ENCODE results near the gene FADD.
"Not testable (repeated sequence)": the region's sequence is repeated elsewhere in the genome, so short reads cannot be mapped to it uniquely, and the experiment has no call there.

FADD gene

GRCh38 chr11:70182266-70182665 is 20.8 kb upstream of the FADD start:
- no peak for DNase-seq

DNA sequence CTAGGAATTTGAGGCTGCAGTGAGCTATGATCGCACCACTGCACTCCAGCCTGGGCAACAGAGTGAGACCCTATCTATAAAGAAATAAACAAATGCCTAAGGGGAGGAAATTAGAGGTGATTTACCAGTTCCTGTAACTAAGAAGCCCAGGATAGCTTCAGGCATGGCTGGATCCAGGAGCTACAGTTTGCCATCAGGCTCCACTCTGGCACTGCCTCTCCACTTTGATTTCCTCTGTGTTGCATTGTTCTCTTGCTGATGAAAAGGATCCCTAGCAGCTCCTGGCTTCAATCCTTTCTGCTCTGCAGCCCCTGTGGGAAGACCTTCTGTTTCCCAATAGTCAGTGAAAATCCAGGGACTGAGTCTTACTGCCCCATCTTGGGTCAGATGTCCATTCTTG is 20.1 kb upstream of the FADD start:
- DNase-seq: no peak

GRCh38 chr11:70183483-70184176 is 19.5 kb upstream of the FADD start:
- DNase-seq: no peak

- DNase-seq: no peak
Observed at GRCh38 chr11:70184396-70184795, 18.7 kb upstream of the FADD start.

GRCh38 chr11:70185348-70186055 is 17.6 kb upstream of the FADD start:
- DNase-seq: no peak

DNA sequence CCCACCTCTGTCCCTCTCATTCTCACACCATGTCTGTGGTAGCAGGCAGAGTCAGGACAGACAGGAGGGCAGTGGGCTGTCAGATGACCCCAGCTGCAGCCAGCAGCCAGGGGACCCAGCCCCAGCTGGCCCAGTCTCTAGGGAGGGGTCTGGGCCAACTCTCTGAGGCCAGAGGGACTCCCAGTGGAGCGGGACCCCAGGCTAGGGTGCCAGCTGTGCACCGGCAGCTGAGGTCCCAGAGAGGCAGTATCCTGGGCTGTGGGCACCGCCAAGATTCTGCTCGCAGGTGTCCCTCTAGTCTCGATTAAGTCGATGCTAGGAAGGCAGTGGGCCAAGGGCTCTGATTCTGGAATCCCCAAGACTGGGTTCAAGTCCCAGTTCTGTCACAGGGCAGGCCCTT is 16.7 kb upstream of the FADD start:
- DNase-seq: no peak

- DNase-seq: no peak
Observed at GRCh38 chr11:70186936-70187335, 16.2 kb upstream of the FADD start.

- no peak for DNase-seq
Observed at GRCh38 chr11:70187771-70188170, 15.3 kb upstream of the FADD start.

GRCh38 chr11:70189622-70190021 is 13.5 kb upstream of the FADD start:
- no peak for DNase-seq

DNA sequence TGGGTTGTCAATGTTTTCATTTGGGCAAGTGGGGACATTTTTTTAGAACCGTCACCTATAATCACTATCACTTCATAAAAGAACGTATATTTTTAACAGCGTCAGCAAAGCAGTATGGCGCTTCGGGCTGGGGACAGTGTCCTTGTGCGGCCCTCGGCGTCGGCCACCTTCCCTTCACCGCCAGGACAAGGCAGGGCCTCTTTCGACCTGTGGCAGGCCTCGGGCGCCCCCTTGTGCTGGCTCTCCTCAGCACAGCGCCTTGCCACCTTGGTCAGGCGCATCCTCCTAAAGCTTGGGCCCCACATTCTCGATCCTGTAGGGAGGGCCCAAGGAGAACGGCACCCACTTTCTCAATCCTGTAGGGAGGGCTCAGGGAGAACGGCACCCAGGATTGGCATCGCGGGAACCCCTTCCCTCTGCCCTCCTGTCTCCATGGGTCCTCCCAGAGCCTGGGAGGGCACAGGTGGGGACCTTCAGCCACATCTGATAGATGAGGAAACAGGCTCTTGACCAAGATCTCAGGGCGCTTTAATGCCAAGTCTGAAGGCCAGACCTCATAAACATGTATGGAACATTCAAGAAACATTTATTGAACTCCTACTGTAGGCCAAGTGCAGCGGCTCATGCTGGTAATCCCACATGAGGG is 11.5 kb upstream of the FADD start:
- DNase-seq: peak; percentile 57

DNA sequence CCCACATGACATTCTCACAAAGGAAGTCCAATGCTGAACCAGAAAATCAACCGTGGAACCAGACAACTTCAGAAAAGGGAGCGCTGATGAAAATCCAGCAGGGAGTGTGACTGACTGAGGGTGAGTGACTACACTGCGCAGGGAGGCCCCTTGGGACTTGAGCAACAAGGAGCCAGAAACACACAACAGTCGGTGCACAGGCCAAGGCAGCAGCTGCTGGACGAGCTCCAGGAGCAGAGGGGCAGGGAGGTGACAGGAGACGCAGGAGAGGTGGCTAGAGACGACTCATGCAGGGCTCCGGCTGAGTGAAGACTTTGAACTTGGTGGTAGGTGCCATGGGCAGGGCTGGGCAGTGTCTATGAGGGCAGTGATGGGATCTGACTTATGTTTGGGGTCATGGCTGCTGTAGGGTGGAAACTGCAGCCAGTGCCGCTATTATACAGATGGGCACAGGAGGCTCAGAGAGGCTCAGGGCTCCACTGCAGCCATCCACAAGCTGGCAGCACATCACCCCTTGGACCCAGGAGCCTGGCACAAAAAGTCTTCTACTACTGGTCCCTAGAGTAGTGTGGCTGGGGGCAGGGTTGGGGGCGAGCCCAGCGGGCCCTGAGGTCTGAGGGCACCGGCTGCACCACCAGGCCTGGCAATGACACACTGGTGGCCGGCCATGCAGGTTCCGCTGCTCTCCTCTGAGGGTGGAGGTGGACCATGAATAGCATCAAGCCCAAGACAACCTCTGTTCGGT is 10.3 kb upstream of the FADD start:
- DNase-seq: no peak

DNA sequence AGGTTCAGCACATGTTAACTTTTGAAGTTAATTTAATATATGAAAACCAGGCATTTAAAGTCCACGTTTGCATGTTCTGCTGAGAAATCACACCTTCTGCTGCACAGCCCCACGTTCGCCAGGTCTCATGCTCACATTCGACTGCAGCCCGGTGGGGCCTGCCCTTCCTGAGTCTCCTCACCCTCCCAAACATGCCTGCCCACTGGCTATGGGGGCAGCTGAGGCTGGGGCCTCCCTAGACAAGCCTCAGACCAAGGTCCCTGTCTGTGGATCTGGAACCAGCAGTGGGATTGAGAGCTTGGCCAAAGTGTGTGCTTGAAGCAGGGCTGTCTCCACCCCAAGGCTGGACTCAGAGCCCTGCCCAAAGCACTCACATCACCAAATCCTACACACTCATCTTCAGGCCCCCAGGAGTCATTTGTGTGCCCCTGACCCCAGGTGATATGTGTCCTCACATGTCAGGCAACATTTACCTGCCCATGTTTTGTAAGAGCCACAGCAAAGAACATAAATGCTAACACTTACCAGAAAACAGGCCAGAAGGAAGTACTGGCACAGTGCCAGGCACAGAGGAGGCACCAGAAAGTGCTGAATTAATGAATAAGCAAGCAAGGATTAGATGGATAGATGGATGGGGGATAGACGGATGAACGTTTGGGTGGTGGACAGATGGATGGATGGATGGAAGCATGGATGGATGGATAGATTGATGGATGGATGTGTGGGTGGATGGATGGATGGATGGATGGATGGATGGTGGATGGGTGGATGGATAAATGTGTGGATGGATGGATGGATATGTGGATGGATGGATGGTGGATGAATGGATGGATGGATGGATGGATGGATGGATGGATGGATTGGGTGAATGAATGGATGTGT is 9.4 kb upstream of the FADD start:
- DNase-seq: no peak

DNA sequence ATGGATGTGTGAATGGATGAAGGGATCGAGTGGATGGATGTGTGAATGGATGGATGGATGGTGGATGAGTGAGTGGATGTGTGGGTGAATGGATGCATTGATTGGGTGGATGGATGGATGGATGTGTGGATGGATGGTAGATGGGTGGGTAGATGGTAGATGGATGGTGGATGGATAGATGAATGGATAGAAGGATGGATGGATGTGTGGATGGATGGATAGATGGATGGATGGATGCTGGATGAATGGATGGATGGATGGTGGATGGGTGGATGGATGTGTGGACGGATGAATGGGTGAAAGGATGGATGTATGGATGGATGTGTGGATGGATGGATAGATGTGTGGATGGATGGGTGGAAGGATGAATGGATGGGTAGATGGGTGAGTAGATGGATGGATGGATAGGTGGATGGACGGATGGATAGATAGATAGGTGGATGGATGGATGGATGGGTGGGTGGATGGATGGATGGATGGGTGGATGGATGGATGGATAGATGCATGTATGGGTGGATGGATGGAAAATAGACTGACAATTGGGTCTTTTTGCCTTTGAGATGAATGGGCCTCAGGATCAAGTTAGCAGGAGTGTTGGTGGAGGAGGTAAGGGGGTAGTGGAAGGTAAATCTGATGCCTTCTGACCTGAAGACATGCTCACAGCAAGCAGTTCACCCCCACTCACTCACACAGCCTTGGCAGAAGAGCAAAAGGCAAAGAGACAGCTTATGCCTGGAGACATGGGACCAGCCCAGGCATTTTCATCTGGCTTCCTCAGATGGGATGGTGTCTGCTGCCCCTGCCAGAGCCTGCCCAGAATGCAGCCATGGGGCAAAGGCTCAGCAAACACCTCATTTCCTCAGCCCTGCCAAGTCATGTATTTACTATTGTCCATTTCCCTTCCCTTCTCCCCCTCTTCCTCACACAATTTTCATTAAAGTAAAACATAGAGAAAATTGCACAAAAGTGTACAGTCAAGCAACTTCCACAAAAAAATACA is 8.0 kb upstream of the FADD start:
- DNase-seq: no peak

DNA sequence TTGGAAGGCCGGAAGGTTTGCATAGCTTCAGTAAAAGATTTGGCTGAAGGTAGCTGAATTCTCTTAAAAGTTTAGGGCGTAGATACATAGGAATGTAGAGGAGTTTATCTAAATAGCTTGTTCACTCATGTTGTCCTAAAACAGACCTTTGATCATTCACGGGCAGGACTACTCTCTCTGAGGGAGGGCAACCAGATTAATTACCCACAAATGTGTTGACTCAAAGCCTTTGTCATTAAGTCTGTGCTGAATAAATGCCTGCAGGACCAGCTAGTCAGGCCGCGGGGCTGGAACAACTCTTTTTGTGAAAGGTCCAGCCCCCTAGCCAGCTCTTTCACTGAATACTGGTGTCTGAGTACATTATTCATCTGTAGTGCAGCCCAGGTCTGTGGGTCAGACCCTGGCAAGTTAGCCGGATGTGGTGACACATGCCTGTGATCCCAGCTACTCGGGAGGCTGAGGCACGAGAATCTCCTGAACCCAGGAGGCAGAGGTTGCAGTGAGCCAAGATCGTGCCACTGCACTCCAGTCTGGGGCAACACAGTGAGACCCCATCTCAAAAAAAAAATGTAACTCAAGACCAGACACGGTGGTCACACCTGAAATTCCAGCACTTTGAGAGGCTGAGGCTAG is 2.8 kb upstream of the FADD start:
- DNase-seq: no peak

GRCh38 chr11:70201047-70201446 is 2.0 kb upstream of the FADD start:
- DNase-seq: not testable (repeated sequence)

DNA sequence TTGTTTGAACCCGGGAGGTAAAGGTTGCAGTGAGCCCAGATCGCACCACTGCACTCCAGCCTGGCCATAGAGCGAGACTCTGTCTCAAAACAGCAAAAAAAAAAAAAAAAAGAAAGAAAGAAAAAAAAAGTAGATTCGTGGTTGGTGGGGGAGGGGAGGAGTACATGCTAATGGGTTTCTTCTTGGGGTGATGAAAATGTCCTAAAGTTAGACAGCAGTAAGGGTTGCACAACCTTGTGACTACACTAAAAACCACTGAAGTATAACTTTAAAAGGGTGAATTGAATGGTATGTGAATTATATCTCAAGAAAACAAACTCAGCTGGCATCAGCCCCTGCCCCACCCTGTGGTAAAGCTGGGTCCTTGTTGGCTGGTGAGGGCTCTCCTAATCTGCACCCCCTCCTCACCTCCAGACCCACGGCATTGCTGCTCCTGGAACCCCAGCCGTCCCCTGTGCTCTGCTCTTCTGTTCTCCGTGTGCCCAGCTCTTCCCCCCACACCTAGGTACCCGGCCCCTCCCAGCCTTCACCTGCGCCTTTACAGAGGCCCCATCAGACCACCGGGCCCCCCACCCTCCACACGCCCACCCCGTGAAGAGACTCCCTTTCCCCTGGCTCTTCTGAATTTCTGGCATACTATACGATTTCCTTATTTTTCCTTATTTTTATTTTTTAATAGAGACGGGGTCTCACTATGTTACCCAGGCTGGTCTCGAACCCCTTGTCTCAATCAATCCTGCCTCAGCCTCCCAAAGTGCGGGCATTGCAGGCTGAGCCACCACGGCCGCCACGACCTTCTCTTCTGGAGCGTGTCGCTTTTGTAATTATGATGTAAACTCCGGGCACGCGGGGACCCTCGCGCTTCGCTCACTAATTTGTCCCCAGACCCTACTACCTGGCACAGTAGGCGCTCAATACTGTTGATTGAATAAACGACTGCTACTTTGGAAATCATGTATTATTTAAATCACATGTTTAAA is 924 bp upstream of the FADD start:
- no peak for DNase-seq

- DNase-seq: peak; percentile 91
Observed at GRCh38 chr11:70203751-70204465, 812 bp downstream of the FADD start.

GRCh38 chr11:70204466-70204799 is 1.3 kb downstream of the FADD start:
- DNase-seq: peak; percentile 37

Measured in activated CD4-positive, alpha-beta T cell treated with anti-CD3 and anti-CD28 coated beads, Interleukin-2, amount 50 U/mL, for 16 hours (primary cell).